GM18499 (cell line): ENCODE data around the gene CYP2W1.
"Not testable (repeated sequence)": the region's sequence is repeated elsewhere in the genome, so short reads cannot be mapped to it uniquely, and the experiment has no call there.

ENCODE experiments used
- ATAC-seq: cut with Tn5 transposase; IDR thresholded peaks from one replicate; pipeline ENCODE4 v1.9.1; 2021; ENCODE audit warnings: moderate number of reproducible peaks; ENCODE audit not compliant: insufficient read depth, unreplicated experiment

CYP2W1 gene

GRCh38 chr7:992709-993607, 10.0 kb downstream of the CYP2W1 start:
- peak; percentile 73 for ATAC-seq

- ATAC-seq: no peak
Observed at GRCh38 chr7:994592-995308, 11.8 kb downstream of the CYP2W1 start.

- no peak for ATAC-seq
Observed at GRCh38 chr7:995571-995970, 12.6 kb downstream of the CYP2W1 start.

- ATAC-seq: no peak
Observed at GRCh38 chr7:996079-996872, 13.3 kb downstream of the CYP2W1 start.

GRCh38 chr7:997404-998395, 14.7 kb downstream of the CYP2W1 start:
- ATAC-seq: no peak

GRCh38 chr7:999149-999879, 16.3 kb downstream of the CYP2W1 start:
- ATAC-seq: no peak

- no peak for ATAC-seq
Observed at GRCh38 chr7:999941-1000935, 17.3 kb downstream of the CYP2W1 start.

GRCh38 chr7:1001069-1001770, 18.2 kb downstream of the CYP2W1 start:
- ATAC-seq: not testable (repeated sequence)

- not testable (repeated sequence) for ATAC-seq
Observed at GRCh38 chr7:1002026-1002425, 19.0 kb downstream of the CYP2W1 start.

GRCh38 chr7:1002445-1002844, 19.5 kb downstream of the CYP2W1 start:
- not testable (repeated sequence) for ATAC-seq

- ATAC-seq: no peak
Observed at GRCh38 chr7:1004018-1004852, 21.3 kb downstream of the CYP2W1 start.

GRCh38 chr7:1005303-1005702, 22.3 kb downstream of the CYP2W1 start:
- no peak for ATAC-seq

GRCh38 chr7:1007901-1008300, 24.9 kb downstream of the CYP2W1 start:
- ATAC-seq: no peak

- no peak for ATAC-seq
Observed at GRCh38 chr7:1008733-1009363, 25.9 kb downstream of the CYP2W1 start.

GRCh38 chr7:1009747-1010146, 26.8 kb downstream of the CYP2W1 start:
- ATAC-seq: no peak

- ATAC-seq: no peak
Observed at GRCh38 chr7:1010226-1010625, 27.2 kb downstream of the CYP2W1 start.
